GM18519 (cell line): ENCODE data around the gene PLA2G4F.

Source experiments
- ATAC-seq: cut with Tn5 transposase; IDR thresholded peaks from one replicate; pipeline ENCODE4 v1.9.1; 2021; ENCODE audit warnings: mild to moderate bottlenecking, moderate library complexity; ENCODE audit not compliant: unreplicated experiment, low FRiP score

The PLA2G4F gene

DNA sequence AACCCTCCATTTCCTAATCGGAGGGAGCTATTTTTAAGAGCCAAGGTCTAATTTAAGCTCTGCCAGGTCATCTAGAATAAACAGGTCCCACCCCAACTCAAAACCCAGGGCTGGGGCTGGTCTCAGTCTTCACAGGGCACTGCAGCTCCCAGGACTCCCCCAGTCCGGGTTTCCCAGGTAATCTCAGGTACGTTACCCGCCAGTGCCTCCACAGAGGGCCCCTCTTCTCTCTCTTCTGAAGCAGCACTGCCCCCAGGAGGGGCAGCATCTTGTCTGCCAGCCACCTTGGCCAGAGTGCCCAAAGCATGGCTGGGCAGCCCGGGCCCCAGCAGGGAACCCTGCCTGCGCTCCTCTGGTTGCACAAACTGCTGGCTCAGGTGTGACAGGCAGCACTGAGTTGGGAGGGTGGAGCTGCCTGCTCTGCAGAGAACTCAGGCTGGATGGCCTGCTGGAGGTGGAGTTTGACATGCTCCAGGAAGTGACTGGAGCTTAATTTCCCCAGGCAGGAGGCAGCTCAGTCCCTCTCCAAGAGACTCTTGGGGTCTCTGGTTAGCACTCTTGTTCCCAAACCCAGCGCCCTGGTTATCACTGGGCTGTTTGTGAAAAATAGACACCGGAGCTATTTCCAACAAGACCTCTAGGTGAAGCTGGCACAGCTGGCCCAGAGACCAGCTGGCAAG, at the start of gene PLA2G4F:
Gene PLA2G4F (minus strand): TSS at position 394 of the 680 bp plus-strand sequence. CDS start 87 bp downstream, at position 307.
- no peak for ATAC-seq

GRCh38 chr15:42203891-42204290, 47.5 kb upstream of the PLA2G4F start:
- ATAC-seq, result no peak

DNA sequence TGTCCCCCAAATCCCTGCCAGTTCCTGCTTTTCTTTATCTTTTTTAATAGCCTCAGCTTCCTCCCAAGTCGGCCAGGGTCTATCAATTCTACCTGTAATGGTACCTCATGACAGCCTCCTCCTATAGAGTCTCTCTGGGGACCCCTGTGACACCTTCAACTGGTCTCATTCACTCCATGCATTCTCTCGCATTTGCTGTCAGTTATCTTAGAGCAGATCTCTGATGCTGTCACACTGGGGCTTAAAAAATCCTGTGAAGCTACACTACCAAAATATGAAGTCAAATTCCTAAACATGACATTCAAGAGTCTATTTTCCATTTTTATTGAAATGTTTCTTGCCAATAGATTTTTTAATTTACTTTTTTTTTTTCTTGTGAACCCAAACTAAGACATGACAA, 46.2 kb upstream of the PLA2G4F start:
- ATAC-seq, result no peak

GRCh38 chr15:42201801-42202200, 45.4 kb upstream of the PLA2G4F start:
- ATAC-seq, result no peak

DNA sequence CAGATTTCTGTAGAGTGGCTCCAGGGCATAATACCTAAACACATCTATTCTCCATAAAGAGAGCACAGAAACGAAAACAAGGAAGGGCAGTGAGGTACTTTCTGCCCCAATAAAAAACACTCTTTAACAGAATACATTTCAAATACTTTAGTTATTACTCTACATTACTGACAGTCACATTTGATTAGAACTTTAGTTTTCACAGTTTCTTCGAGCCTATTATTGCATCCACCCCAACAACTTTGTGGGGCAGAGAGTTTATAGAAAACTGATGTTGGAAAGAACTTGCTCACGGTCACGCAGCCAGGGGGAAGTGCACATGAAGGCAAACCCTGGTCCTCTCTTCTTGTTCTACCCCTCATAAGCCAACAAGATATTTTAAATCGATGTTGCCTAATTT, 42.7 kb upstream of the PLA2G4F start:
- ATAC-seq, result no peak

- ATAC-seq, result no peak
Observed at GRCh38 chr15:42198516-42198915, 42.1 kb upstream of the PLA2G4F start.

GRCh38 chr15:42194513-42194912, 38.1 kb upstream of the PLA2G4F start:
- ATAC-seq, result no peak

DNA sequence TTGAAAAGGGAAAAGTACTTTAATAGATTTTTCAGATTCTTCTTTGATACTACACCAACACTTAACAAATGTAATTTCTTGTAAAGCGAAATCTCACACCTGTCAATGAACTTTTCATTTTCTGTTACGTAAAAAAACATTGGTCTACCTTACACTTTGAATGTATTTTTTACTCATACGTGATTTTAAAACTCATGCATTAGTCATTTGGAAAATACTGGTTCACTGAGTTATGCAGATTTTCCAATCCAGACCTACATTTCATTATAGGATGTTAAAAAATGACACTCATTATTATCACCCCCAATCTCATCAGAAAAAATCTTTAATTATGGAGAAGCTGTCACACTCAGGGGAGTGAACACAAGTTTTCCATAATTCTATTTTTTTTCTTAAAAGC, 36.9 kb upstream of the PLA2G4F start:
- ATAC-seq, result no peak

GRCh38 chr15:42191610-42192346, 35.3 kb upstream of the PLA2G4F start:
- no peak for ATAC-seq

DNA sequence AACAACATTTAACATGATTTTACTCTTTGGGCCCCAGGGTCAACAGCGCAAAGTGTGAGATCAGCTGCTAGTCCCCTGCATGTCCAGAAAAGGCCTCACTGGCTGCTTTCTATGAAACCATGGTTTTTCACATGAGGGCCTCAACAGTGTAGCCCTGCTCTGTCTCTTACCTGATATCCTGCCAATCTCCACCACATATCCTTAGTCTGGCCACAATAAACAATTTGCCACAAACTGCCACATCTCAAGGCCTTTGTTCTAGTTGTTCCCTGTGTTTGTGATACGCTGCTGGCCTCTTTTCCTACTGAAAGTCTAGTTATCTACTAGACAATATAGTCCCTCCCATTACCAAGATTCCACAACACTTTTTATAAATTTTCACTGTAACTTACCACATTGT, 33.9 kb upstream of the PLA2G4F start:
- no peak for ATAC-seq

DNA sequence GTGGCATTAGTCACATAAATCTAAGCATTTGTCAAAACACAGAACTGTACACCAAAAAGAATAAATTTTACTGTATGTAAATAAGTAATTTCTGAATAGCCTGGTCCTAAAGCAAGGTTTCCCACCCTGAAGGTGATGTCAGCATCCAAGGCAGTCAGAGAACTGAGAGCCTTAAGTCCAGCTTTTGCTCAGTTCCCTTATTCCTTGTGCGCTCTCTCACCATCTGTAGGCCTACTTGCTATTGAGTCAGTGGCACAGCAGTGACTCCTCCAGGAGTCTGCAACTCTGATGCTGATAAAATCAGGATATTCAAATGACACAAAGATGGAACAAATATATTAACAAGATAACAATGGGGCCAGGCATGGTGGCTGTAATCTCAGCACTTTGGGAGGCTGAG, 29.4 kb upstream of the PLA2G4F start:
- no peak for ATAC-seq

- no peak for ATAC-seq
Observed at GRCh38 chr15:42184736-42185135, 28.3 kb upstream of the PLA2G4F start.

GRCh38 chr15:42184296-42184695, 27.9 kb upstream of the PLA2G4F start:
- no peak for ATAC-seq

DNA sequence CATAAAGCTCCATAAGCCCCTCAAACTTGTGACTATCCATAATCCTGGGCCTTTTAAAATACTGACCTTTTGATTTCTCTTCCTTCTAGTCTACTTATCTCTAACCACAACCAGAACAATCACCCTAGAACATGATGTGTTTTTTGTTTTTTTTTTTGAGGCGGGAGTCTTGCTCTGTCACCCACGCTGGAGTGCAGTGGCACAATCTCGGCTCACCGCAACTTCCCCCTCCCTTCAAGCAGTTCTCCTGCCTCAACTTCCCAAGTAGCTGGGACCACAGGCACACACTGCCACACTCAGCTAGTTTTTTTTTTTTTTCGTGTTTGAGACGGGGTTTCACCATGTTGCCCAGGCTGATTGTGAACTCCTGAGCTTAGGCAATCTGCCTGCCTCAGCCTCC, 26.5 kb upstream of the PLA2G4F start:
- no peak for ATAC-seq

- ATAC-seq, result no peak
Observed at GRCh38 chr15:42182328-42182886, 26.0 kb upstream of the PLA2G4F start.

- ATAC-seq, result no peak
Observed at GRCh38 chr15:42178056-42178455, 21.6 kb upstream of the PLA2G4F start.

GRCh38 chr15:42175671-42176070, 19.2 kb upstream of the PLA2G4F start:
- no peak for ATAC-seq

DNA sequence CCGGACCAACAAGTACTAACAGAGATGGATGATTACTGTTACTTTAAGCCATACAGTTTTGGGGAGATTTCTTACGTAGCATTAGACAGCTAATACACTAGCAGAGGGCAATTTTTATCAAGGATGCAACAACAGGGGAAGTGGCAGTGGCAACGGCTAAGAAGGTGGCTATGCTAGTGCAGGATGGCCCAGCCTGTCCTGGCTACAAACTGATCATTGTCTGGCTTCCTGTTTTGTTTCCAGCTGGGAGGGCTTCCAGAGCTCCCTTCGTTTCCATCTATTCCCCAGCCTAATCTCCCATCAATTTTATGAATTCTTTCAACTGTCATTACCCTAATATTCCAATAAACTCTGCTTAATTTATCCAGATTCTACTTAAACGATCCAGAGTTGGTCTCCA, 16.0 kb upstream of the PLA2G4F start:
- no peak for ATAC-seq

DNA sequence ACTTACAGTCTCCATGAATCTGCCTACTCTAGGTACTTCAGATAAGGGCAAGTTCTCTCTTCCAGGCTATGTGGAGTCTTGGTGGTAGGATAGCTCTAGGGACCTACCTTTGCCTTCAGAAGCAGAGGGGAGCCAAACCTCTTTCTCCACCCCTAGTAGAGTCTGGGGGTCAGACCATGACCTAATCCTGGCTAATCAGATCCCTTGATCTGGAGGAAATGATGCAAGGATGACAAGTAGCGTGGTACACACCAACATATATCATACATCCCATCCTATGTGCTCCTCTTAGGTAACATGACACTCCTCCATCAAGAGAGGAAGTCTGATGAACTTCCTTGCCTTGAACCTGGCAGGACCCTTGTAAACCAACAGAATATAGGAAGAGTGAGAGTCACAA, 15.4 kb upstream of the PLA2G4F start:
- ATAC-seq, result no peak

- no peak for ATAC-seq
Observed at GRCh38 chr15:42171122-42171521, 14.7 kb upstream of the PLA2G4F start.

GRCh38 chr15:42166225-42166940, 9.9 kb upstream of the PLA2G4F start:
- ATAC-seq, result no peak
